GM21529 (cell line): ENCODE measurements around the gene ARL5A.
"Not testable (repeated sequence)": the region's sequence is repeated elsewhere in the genome, so short reads cannot be mapped to it uniquely, and the experiment has no call there.

Experiments used
- ATAC-seq: cut with Tn5 transposase; IDR thresholded peaks from one replicate; pipeline ENCODE4 v1.9.1; 2021; ENCODE audit not compliant: unreplicated experiment

The ARL5A gene

DNA sequence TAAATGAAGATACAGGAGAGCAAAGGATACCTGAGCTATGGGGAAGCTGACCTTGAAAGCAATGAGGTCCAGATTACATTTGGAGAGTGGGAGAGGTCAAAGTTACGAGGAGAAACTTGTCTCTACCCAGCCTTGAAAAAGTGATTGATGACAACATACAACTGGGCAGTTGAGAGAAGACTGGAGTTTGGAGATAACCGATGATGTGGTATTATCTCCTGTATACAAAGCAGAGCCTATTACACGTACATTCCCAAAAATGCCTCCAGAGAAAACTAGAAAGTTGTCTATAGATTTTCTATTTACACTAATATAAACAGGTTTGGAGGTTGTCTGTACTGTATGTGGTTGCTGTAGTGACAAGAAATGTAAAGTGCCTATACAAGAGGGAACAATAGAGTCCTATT, 28.3 kb downstream of the ARL5A start:
- ATAC-seq, result no peak

DNA sequence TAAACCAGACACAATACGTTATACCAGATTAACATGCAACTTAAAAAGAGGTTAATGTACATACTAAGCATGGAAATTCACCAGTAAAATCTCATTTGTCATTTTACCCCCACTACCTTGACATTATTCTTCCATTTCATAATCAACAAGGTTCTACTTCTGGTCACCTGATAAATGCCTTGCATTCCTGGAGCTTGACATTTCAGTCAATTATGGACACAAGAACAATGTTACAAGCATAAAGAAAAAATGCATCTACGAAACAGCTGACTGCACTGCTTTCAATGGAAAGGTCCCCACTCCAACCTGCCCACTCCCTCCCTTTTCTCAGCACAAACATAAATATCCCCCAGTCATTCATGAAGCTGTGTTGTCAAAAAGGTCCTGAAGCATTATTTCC, 31.4 kb downstream of the ARL5A start:
- no peak for ATAC-seq

DNA sequence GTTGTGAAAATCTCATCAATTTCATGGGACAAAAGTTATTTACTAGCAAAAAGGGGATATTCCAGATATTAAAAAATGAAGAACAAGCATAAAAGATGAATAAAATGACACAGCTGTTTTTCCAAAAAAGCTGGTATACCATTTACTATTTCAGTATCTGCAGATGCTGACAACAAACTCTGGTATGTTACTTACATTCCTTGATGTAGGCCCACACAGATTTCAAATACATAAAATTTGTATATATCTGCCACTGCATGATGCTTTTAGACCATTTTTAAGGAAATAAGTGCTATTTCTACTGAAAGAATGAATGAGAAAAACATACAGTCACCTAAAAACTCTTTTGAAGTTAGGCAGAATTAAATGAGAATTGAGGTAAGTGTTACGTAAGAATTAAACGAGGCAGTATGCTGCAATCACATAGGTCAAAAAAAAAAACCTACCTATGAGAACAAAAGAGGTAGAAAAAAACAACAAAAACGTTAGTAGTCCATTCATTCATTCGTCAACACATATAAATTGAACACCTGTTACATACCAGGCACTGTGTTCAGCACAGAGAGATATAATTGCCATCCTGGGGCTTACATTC, 32.5 kb downstream of the ARL5A start:
- ATAC-seq, result no peak

DNA sequence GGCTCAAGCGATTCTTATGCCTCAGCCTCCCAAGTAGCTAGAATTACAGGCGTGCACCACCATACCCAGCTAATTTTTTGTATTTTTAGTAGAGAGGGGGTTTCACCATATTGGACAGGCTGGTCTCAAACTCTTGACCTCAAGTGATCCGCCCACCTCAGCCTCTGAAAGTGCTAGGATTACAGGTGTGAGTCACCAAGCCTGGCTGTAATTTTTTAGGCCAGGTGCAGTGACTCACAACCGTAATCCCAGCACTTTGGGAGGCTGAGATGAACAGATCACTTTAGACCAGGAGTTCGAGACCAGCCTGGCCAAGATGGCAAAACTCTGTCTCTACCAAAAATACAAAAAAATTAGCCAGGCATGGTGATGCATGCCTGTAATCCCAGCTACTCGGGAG, 33.8 kb downstream of the ARL5A start:
- ATAC-seq, result not testable (repeated sequence)

DNA sequence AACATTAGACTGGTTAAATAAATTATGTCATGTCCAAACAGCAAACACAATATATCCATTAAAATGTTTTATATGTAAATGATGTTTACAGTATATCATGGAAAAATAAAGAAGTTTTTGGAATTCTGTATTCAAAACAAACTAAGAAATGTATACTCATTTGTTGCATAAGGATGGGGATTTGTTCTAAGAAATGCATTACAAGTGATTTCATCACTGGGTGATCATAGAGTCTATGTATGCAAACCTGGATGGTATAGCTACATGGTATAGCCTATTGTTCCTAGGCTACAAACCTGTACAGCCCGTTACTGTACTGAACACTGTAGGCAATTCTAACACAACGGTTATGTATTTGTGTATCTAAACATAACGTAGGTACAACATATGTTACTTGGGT, 35.1 kb downstream of the ARL5A start:
- ATAC-seq, result no peak

DNA sequence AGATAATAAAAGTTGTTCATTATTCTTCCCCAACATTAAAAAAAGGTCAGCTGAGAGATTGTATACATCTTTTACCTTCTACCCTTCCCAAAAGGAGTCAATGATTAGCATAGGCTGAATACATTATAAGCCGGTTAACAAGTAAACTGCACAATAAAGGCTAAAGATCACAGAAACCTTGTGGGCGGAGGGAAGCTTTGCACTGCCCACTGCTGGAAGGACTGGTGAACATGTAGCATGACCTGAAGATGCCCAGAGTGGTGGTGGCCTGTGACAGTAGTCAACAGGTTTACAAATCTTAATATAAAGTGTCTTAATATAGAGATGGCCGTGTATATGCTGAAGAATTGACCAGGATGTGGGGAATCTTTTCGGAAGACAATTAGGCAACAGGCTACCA, 35.6 kb downstream of the ARL5A start:
- ATAC-seq, result no peak

DNA sequence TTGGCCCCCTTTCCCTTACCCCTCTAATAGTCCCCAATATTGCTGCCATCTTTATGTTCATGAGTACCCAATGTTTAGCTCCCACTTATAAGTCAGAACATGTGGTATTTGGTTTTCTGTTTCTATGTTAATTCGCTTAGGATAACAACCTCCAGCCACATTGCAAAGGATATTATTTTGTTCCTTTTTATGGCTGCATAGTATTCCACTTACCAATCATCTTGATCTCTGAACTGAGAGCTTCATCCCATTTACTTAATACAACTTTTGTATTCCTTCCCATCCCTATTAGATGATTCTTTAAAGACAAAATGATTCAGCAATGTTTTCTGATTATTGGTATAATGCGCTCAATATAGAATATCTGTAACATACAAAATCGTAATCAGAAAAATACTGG, 36.7 kb downstream of the ARL5A start:
- no peak for ATAC-seq

DNA sequence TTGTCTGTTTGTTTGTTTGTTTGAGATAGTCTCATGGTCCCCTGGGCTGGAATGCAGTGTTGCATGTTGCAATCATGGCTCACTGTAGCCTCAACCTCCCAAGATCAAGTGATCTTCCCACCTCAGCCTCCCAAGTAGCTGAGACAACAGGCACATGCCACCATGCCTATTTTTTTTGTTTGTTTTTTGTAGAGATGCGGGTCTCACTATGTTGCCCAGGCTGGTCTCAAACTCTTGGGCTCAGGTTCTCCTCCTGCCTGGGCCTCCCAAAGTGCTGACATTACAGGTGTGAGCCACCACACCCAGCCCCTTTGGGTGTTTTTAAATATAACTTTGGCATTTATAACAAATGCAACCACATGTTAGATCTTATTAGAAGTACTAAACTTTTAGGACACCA, 37.5 kb downstream of the ARL5A start:
- ATAC-seq, result no peak

DNA sequence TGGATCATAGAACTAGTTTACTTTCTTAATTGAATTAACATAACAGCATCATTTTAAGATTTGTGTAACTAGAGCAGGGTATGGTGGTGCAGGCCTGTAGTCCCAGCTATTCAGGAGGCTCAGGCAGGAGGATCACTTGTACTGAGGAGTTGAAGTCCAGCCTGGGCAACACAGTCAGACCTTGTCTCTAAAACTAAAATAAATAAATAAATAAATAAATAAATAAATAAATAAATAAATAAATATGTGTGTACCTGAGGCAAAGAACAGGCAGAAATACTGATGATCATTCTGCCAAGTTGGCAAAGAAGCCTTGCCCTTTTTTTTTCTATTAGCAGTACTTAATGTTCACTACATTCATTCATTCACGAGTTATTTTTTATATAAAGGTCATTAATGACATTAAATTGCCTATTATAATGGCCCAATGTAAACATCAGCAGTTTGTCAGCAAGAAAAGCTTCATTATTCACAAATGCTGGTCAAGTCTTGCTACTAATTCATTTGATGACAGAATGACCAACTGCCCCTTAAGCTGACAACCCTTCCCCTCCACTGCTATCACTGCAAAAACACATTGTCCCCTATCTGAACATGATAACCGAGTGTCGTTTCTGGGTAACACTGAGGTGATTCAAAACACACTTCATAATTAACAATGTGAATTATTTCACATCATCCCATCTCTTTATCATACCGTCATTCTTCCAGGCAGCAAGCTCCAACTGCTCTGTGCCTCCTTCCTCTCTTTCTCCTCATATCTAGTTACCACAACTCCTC, 39.0 kb downstream of the ARL5A start:
- ATAC-seq, result no peak

DNA sequence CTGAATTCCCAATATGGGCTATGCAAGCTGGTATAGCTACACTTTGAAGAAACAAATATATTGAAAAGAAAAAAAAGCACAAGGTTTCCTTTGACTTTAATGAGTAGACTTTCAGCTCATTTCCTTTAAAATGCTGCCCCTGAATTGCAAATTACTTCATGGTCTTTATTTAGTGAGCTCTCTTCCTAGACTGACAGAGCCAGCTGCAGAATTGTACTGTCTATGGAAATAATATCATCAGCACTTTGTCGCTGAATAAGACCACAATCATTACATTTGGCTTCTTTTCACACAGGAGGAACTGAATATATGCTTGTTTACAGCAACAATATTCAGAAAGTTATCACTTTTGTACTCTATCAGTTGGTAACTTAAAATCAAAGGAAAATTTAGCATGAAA, 41.7 kb downstream of the ARL5A start:
- ATAC-seq, result no peak

DNA sequence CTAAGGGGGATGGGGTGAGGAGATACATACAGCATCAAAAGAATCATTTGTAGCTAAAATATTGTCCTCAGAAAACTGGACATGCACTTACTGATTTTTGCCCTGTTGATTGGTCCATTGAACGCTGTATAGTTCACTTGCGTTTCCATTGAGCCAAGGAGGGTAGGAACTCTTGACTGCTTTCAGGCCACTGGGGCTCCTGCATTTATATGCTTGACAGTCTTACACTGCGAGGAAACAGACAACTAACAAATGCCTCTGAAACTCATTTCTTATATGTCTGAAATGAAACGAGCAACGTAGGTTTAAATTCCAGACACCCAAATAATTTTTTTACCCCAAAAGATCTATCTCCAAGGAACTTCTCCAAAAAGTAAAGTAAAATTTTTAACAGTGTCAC, 42.1 kb downstream of the ARL5A start:
- no peak for ATAC-seq

DNA sequence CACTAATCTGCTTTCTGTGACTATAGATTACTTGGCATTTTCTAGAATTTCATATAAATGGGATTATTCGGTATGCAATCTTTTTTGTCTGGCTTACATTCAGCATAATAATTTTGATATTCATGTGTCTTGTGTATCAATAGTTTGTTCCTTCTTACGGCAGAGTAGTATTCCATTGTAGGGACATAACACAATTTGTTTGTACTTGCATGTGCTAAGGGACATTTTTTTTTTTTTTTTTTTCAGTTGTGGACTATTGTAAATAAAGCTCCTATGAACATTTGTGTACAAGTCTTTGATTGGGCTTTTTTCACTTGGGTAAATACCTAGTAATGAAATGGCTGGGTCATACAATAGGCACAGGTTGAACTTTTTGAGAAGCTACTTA, 45.1 kb downstream of the ARL5A start:
- ATAC-seq, result no peak

DNA sequence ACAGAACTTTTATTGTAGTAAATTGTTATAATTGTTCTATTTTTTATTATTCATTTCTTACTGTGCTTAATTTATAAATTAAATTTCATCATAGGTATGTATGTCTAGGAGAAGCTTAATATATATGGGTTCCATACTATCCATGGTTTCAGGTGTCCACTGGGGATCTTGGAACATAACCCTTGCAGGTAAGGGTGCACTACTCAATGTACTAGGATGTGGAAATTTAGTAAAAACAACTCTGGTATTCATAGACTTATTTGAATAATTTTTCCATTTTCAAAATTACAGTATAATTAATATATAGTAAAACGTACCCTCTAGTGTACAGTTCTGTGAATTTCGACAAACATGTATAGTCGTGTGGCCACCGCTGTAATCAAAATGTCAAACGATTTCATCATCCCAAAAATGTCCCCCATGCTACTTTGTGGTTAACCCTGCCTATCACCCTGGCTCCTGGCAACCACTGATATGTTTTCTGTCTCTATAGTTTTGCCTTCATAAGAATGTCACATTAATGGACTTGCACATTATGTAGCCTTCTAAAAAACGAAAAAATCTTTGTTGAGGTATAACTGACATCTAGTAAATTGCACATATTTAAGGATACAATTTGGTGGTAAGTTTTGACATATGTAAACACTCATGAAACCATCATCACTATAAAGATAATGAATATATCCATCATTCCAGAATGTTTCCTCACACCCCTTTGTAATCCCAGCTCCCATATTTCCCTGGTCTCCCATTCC, 45.7 kb downstream of the ARL5A start:
- ATAC-seq, result no peak

DNA sequence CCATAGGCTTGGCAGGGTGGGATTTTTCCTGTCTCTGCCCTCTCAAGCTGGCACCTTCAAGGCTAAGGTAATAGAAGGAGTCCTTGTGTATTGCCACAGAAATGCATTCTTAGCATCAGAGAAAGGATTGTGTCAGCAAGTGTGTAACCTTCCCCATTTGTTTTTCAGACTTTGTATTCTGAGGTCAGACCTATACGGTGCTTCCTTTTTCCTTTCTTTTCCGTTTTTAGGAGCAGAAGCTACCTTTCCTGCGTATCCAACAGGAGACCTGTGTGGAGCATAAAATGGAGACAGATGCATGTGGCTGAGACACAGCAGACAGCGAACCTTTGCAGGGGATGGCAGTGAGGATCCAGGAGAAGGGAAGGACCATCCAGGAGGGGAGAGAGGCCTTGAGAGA, 46.6 kb downstream of the ARL5A start:
- no peak for ATAC-seq

DNA sequence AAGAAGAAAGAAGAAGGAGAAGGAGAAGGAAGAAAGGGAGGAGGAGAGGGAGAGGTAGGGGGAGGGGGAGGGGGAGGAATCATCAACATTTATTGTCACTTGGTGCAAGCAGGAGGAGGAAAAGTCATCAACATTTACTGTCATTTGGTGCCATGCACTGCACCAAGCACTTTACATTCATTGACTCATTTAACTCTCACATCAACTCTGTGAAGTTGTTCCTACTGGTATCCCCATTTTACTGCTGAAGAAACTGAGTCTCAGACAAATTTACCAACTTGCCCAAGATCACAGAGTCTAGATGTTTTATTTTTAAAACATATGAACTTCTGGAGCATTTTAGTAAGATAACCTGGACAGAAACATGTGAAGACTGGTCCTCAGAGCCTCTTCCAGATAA, 47.3 kb downstream of the ARL5A start:
- ATAC-seq, result no peak

DNA sequence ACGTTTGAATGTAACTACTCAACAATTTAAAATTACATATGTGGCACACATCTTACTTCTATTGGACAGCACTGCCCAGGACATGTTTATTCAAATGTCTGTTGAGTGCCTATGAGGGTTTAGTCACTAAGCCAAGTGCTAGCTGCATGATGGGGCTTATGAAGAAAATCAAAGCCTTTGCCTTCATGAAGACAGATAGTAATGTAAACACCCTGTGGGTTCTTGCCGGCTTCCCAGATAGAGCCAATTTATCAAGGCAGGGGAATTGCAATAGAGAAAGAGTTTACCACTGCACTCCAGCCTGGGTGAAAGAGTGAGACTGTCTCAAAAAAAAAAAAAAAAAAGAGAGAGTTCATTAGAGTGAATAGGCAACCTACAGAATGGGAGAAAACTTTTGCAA, 50.3 kb downstream of the ARL5A start:
- no peak for ATAC-seq

DNA sequence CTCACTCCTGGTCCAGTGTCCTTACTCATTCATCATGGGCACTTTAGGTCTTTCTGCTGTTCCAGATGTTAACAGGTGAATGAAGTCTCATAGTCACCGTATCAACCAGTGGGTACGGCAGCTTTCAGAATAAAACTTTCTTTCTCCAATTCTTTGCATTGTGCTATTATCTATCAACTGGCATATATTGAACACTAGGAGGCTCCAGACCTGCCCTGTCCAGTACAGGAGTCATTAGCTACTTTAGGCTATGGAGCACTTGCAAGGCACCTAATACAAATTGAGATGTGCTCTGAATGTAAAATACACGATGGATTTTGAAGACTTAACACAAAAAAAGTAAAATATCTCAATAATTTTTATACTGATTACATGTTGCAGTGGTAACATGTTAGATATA, 50.7 kb downstream of the ARL5A start:
- ATAC-seq, result no peak

DNA sequence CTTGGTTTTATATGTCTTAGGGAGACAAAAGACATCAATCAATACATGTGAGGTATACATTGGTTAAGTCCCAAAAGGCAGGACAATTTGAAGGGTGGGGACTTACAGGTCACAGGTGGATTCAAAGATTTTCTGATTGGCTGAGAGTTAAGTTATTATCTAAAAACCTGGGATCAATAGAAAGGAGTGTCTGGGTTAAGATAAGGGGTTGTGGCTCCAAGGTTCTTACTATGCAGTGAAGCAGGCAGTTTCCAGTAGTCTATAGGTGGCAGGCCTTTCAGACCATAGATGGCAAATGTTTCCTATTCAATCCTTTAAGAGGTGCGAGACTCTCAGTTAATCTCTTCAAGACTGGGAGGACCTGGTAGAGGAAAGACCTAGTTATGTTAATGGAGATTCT, 51.9 kb downstream of the ARL5A start:
- no peak for ATAC-seq

DNA sequence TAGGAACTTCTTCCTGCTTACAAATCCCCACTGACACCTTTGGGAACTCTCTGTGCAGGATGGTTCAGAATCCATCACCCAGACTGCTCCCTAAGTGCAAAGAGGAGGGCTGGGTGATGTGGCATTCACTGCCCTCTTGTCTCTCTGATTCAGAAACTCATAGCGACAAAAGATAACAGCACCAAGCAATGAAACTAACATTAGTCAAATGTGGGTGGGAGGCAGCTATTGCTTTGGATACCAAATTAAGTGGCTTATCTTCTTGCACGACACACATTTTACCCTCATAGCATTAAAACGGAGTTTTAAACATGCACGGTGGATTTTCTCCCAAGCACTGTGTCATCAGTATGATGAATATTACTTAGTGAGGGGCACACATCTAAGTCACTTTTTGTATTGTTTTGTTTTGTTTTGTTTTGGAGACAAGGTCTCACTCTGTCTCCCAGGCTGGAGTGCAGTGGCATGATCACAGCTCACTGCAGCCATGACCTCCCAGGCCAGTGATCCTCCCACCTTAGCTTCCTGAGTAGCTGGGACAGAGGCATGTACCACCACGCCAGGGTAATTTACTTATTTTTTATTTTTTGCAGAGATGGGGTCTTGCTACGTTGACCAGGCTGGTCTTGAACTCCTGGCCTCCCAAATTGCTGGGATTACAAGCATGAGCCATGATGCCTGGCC, 53.0 kb downstream of the ARL5A start:
- no peak for ATAC-seq

DNA sequence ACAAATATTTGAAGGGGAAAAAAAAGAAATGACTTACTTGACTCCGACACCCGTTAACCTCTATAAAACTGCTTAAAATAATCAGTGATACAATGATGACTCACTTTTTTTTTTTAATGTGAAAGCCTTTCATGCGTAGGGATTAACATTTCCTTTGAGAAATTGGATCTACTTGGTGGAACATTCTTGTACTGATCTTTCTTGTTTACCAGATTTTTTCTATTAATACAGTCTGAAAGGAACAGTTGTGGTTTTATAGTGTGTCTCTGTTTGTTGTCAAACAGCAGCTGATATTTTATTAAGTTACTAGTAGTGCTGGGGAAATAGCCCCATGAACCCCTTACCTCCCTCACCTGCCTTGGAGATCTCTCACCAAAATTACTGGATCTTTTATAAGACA, 53.7 kb downstream of the ARL5A start:
- no peak for ATAC-seq

DNA sequence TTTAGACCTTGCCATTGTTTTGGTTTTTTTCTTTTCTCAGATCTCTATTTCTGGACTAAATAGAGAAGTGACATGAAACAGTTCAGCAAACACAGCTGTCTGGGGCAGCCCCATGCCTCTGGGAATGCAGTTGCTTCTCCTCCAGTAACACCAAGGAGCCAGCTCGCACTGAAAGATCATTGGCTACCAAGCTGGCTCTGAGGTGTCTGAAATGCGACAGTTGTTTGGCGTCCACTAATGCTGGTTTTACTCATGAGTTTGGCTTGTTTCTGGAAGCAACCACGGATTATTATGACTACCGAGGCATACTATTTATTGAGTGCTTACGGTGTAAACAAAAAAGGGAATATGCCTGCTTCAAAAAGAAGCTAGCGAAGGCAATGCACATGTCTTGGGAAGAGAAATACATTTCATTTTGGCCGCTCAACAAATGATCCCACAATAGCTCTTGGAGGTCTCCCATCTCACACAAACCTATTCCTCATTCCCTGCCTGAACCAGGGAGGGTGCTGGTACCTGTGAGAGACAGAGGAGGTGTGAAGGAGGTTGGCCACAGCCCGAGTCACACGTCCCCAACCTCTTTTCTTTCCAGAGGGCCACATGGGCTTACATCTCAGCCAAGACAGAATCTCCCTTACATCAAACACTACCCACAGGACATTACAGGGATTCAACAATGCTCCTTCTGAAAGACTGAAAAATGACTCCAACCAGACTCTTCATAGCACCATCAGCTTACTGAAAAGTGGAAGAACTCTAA, 56.4 kb downstream of the ARL5A start:
- ATAC-seq, result peak; percentile 97
